Body of pancreas (tissue), 4 donors: ENCODE results near the gene CCDC12. TPM values are rescaled to one million over a fixed set of nuclear protein-coding genes. Genes with fewer than 3 reads are reported as not detected.

Source experiments
- ATAC-seq: fragments of 150-250 bp; one replicate; pipeline ENCODE4 v1.9.1; 2016
- DNase-seq, 4 donors: peaks; one replicate each; pipeline ENCODE4 v3.0.0-alpha.2; 2019
- H3K27ac ChIP-seq, 4 donors: fragments of 200-600 bp; sonication (generic); 1 replicate in 3 of 4; 2 replicates in 1 of 4; pipeline versions ENCODE4 v1.5.1 to v1.6.1; 2016 to 2019; ENCODE audit warnings: mild to moderate bottlenecking in 1 of 4, mixed read lengths in 1 of 4, moderate library complexity in 1 of 4
- H3K27me3 ChIP-seq, 2 donors: fragments of 200-600 bp; sonication (generic); one replicate each; pipeline ENCODE4 v1.6.0; 2016; ENCODE audit warnings: mild to moderate bottlenecking in 1 of 2
- H3K36me3 ChIP-seq, 2 donors: fragments of 200-600 bp; sonication (generic); replicated peaks in 1 of 2; 2 replicates each; pipeline ENCODE4 v1.5.1; 2016; ENCODE audit warnings: low read depth in 2 of 2; ENCODE audit not compliant: insufficient read depth in 1 of 2
- H3K4me1 ChIP-seq: fragments of 200-600 bp; sonication (generic); one replicate; pipeline ENCODE4 v1.6.0; 2016
- H3K4me3 ChIP-seq, 2 donors: fragments of 200-600 bp; sonication (generic); 1 replicate in 1 of 2; 2 replicates in 1 of 2; pipeline ENCODE4 v1.5.1; 2016 to 2019
- H3K9me3 ChIP-seq, 3 donors: fragments of 200-600 bp; sonication (generic); 1 replicate in 2 of 3; 2 replicates in 1 of 3; pipeline ENCODE4 v1.5.1; 2016
- CTCF ChIP-seq, 7 experiments: fragments of 450-650 bp in 4 of 7; fragments of 200-600 bp in 3 of 7; sonication (generic) in 3 of 7; IDR thresholded peaks; one replicate each; pipeline ENCODE4 v1.5.1; 2016 to 2019; ENCODE audit warnings: antibody characterized with exemption in 7 of 7
- POLR2A ChIP-seq, 3 donors: fragments of 450-650 bp; IDR thresholded peaks; one replicate each; pipeline ENCODE4 v1.6.1; 2016; ENCODE audit warnings: antibody characterized with exemption in 3 of 3, mild to moderate bottlenecking in 2 of 3
- WGBS, 2 donors: methylation state at CpG; one replicate each; pipeline ENCODE4 v1.1.5; 2017; 5-methylcytosine and 5-hydroxymethylcytosine counted together
- intact Hi-C: fragments of 100-400 bp; cut with DNase I; formaldehyde crosslinking; loops from one replicate; pipeline ENCODE4 v1.15.1; 2023
- total RNA-seq, 2 donors: library from RNA; depleted of rRNA; stranded (reverse); fragments of >200 nt; gene quantifications; one replicate each; pipeline ENCODE4 v1.1.0, GENCODE V29; 2016

Gene CCDC12
- total RNA-seq, 2 donors from 2014 or later, result 25.4 to 67.2 TPM

GRCh38 chr3:46926871-46927717, 49.5 kb downstream of the CCDC12 start:
- Histone ChIP-seq H3K27ac (peak overlapping the region in 2 of 4 donors; percentile 2 to 93), H3K36me3 (peaks cover 5 to 19% of the 10 kb centered on the region in 2 donors), H3K9me3 (no peaks in the 10 kb centered on the region), H3K4me3 (no peak overlapping the region), H3K4me1 (peaks cover 65% of the 10 kb centered on the region), H3K27me3 (no peaks in the 10 kb centered on the region)
- WGBS, 2 donors, result 71 to 84% methylated on average over 15 of the region's 15 CpGs
- TF ChIP-seq POLR2A (IDR thresholded peaks at IDR 0.05) (no peak), CTCF (IDR thresholded peaks at IDR 0.05) (no peak)
- DNase-seq, result peak in 3 of 4 donors; percentile 3 to 27 (median 11)
- intact Hi-C loops, result no loop called here
- ATAC-seq, result no peak

- TF ChIP-seq CTCF (IDR thresholded peaks at IDR 0.05), result no peak
- peak overlapping the region in 1 of 4 donors; percentile 93 for H3K27ac ChIP-seq
- intact Hi-C loops, result no loop called here
- H3K36me3 ChIP-seq, result peaks cover 5 to 25% of the 10 kb centered on the region in 2 donors
- no peak overlapping the region for H3K4me3 ChIP-seq
- ATAC-seq (no peak), DNase-seq (peak in 2 of 4 donors; percentile 1 to 2)
- no peaks in the 10 kb centered on the region for H3K9me3 ChIP-seq
- WGBS, 2 donors, result 85 to 100% methylated on average over 5 to 6 of the region's 6 CpGs
- peaks cover 58% of the 10 kb centered on the region for H3K4me1 ChIP-seq
- no peaks in the 10 kb centered on the region for H3K27me3 ChIP-seq
These were observed 50.1 kb downstream of the CCDC12 start for GRCh38 chr3:46926447-46926846.

GRCh38 chr3:46926039-46926438, 50.5 kb downstream of the CCDC12 start:
- H3K27ac ChIP-seq, result peak overlapping the region in 2 of 4 donors; percentile 31 to 93
- H3K4me3 ChIP-seq, result no peak overlapping the region
- DNase-seq (peak in 2 of 4 donors; percentile 19 to 28), ATAC-seq (no peak)
- H3K36me3 ChIP-seq, result peaks cover 5 to 29% of the 10 kb centered on the region in 2 donors
- WGBS, 2 donors, result 60 to 64% methylated on average over 6 of the region's 6 CpGs
- TF ChIP-seq POLR2A (IDR thresholded peaks at IDR 0.05) (no peak), CTCF (IDR thresholded peaks at IDR 0.05) (no peak)
- intact Hi-C loops, result no loop called here
- H3K9me3 ChIP-seq, result no peaks in the 10 kb centered on the region
- H3K27me3 ChIP-seq, result no peaks in the 10 kb centered on the region
- peaks cover 54% of the 10 kb centered on the region for H3K4me1 ChIP-seq

- Histone ChIP-seq H3K36me3 (peaks cover 5 to 34% of the 10 kb centered on the region in 2 donors), H3K27ac (peak overlapping the region in 1 of 4 donors; percentile 31), H3K27me3 (no peaks in the 10 kb centered on the region), H3K4me1 (peaks cover 49% of the 10 kb centered on the region), H3K4me3 (no peak overlapping the region), H3K9me3 (no peaks in the 10 kb centered on the region)
- intact Hi-C loops, result no loop called here
- no peak for TF ChIP-seq CTCF (IDR thresholded peaks at IDR 0.05)
- ATAC-seq (no peak), DNase-seq (peak in 2 of 4 donors; percentile 28 to 33)
- WGBS, 2 donors, result 51 to 88% methylated on average over 1 to 5 of the region's 5 CpGs
These were observed 51.0 kb downstream of the CCDC12 start for GRCh38 chr3:46925585-46925934.
